Transverse colon (tissue), 4 donors: ENCODE measurements around the gene S100A2. TPM values are rescaled to one million over a fixed set of nuclear protein-coding genes. Genes with fewer than 3 reads are reported as not detected.

Source experiments
- DNase-seq: peaks from one replicate; pipeline ENCODE4 v3.0.0-alpha.2; 2019
- H3K27ac ChIP-seq, 4 donors: fragments of 200-600 bp; sonication (generic); 2 replicates each; pipeline ENCODE4 v1.5.1; 2016 to 2018; ENCODE audit warnings: inconsistent platforms in 4 of 4
- H3K27me3 ChIP-seq: fragments of 200-600 bp; sonication (generic); 2 replicates; pipeline ENCODE4 v1.5.1; 2017; ENCODE audit warnings: inconsistent platforms
- H3K36me3 ChIP-seq, 4 donors: fragments of 200-600 bp; sonication (generic); 2 replicates each; pipeline ENCODE4 v1.5.1; 2017 to 2019; ENCODE audit warnings: inconsistent platforms in 4 of 4
- H3K4me1 ChIP-seq, 4 donors: fragments of 200-600 bp; sonication (generic); 2 replicates each; pipeline ENCODE4 v1.5.1; 2017 to 2020; ENCODE audit warnings: inconsistent platforms in 4 of 4
- H3K4me3 ChIP-seq, 4 donors: fragments of 200-600 bp; sonication (generic); 1 replicate in 1 of 4; 2 replicates in 3 of 4; pipeline versions ENCODE4 v1.5.1 to v1.6.1; 2017 to 2019; ENCODE audit warnings: inconsistent platforms in 4 of 4
- H3K9me3 ChIP-seq, 2 donors: fragments of 200-600 bp; sonication (generic); 2 replicates each; pipeline ENCODE4 v1.5.1; 2017 to 2019; ENCODE audit warnings: inconsistent platforms in 2 of 2
- EP300 ChIP-seq: sonication (generic); formaldehyde crosslinking; IDR thresholded peaks from one replicate; pipeline ENCODE4 v1.6.1; 2017; ENCODE audit warnings: antibody characterized with exemption, low read depth
- POLR2A ChIP-seq: fragments of 450-650 bp; IDR thresholded peaks from one replicate; pipeline ENCODE4 v1.6.1; 2016; ENCODE audit warnings: antibody characterized with exemption, mild to moderate bottlenecking, moderate library complexity
- POLR2AphosphoS5 ChIP-seq, 3 donors: sonication (generic); formaldehyde crosslinking; IDR thresholded peaks; one replicate each; pipeline ENCODE4 v1.6.1; 2016; ENCODE audit warnings: antibody characterized with exemption in 3 of 3
- WGBS, 2 donors: methylation state at CpG; one replicate each; pipeline ENCODE4 v1.1.5; 2018; ENCODE audit warnings: low coverage in 1 of 2; 5-methylcytosine and 5-hydroxymethylcytosine counted together
- in situ Hi-C, 4 donors: fragments of 200-750 bp; cut with MboI; loops; one replicate each; pipeline versions ENCODE4 v1.15.0 to v1.15.1; 2017; ENCODE audit warnings: low sequenced_read_pairs in 3 of 4, low pct_ligation_motif_present in 1 of 4, low pct_unique_long_range_greater_than_20kb in 1 of 4
- intact Hi-C: fragments of 100-400 bp; cut with DNase I; formaldehyde crosslinking; loops from one replicate; pipeline ENCODE4 v1.15.1; 2023; ENCODE audit warnings: low total_unique reads
- total RNA-seq, 4 donors: library from RNA; depleted of rRNA; stranded (reverse); fragments of >200 nt; gene quantifications; one replicate each; pipeline ENCODE4 v1.1.0, GENCODE V29; 2016
- TF ChIP-seq, protein P1 (sequence below), 5 experiments: fragments of 200-600 bp in 3 of 5; fragments of 450-650 bp in 2 of 5; sonication (generic) in 3 of 5; IDR thresholded peaks; 1 replicate in 2 of 5; 2 replicates in 3 of 5; pipeline ENCODE4 v1.5.1; 2016 to 2017; ENCODE audit warnings: antibody characterized with exemption in 5 of 5, inconsistent platforms in 3 of 5, mild to moderate bottlenecking in 2 of 5, moderate library complexity in 1 of 5

S100A2 gene
- total RNA-seq, 4 donors from 2014 or later = 2.2 TPM; not detected in 3

DNA sequence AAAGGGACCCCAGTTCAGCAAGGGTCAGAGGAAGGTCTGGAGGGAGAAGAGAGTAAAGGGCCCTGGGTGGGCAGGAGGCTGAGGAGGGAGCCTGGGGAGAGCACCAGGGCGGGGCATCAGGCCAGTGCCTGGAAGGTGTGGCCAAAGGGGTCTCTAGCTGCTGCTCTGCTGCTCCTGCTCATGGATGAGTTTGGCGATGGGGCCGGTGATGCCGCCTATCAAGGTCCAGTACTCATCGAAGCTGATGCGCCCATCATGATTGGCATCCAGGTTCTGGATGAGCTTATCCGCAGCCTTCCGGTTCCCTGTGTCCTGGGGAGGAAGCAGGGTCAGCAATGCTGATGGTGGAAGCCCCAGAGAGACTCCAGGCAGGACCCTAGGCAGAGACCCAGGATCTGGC is 41.7 kb upstream of the S100A2 start:
- 94 to 100% methylated on average over 2 to 8 of the region's 8 CpGs for WGBS, 2 donors
- in situ Hi-C loops = no loop called here
- peaks cover 21 to 44% (median 33%) of the 10 kb centered on the region in 4 donors for H3K4me1 ChIP-seq
- TF ChIP-seq POLR2AphosphoS5 (IDR thresholded peaks at IDR 0.05) (no peak), POLR2A (no peak), EP300 (no peak)
- TF ChIP-seq, protein P1, sequence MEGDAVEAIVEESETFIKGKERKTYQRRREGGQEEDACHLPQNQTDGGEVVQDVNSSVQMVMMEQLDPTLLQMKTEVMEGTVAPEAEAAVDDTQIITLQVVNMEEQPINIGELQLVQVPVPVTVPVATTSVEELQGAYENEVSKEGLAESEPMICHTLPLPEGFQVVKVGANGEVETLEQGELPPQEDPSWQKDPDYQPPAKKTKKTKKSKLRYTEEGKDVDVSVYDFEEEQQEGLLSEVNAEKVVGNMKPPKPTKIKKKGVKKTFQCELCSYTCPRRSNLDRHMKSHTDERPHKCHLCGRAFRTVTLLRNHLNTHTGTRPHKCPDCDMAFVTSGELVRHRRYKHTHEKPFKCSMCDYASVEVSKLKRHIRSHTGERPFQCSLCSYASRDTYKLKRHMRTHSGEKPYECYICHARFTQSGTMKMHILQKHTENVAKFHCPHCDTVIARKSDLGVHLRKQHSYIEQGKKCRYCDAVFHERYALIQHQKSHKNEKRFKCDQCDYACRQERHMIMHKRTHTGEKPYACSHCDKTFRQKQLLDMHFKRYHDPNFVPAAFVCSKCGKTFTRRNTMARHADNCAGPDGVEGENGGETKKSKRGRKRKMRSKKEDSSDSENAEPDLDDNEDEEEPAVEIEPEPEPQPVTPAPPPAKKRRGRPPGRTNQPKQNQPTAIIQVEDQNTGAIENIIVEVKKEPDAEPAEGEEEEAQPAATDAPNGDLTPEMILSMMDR (IDR thresholded peaks at IDR 0.05) = no peak
- H3K36me3 ChIP-seq = peaks cover 0 to 19% (median 3%) of the 10 kb centered on the region in 4 donors
- no peaks in the 10 kb centered on the region for H3K27me3 ChIP-seq
- DNase-seq = no peak
- H3K4me3 ChIP-seq = no peak overlapping the region
- H3K27ac ChIP-seq = peak overlapping the region; percentile 89 to 97 (median 92)
- intact Hi-C loops = no loop called here
- H3K9me3 ChIP-seq = no peaks in the 10 kb centered on the region

GRCh38 chr1:153606194-153606593 is 40.5 kb upstream of the S100A2 start:
- 82 to 95% methylated on average over 3 to 11 of the region's 11 CpGs for WGBS, 2 donors

GRCh38 chr1:153602749-153603148 is 37.1 kb upstream of the S100A2 start:
- Histone ChIP-seq H3K27me3 (no peaks in the 10 kb centered on the region), H3K27ac (no peak overlapping the region), H3K9me3 (no peaks in the 10 kb centered on the region), H3K4me1 (peaks cover 0 to 9% (median under 1%) of the 10 kb centered on the region in 4 donors), H3K4me3 (no peak overlapping the region), H3K36me3 (peaks cover 0 to 19% (median 3%) of the 10 kb centered on the region in 4 donors)
- in situ Hi-C loops (no loop called here), intact Hi-C loops (loop anchor here (1.0 kb wide), 1 partner anchor 20 kb away; no protein-coding TSS in a partner anchor)
- DNase-seq = no peak
- WGBS, 2 donors = 86 to 91% methylated on average over 6 of the region's 6 CpGs
- TF ChIP-seq POLR2A = no peak
- no peak for TF ChIP-seq POLR2AphosphoS5 (IDR thresholded peaks at IDR 0.05)
- TF ChIP-seq, protein P1 (IDR thresholded peaks at IDR 0.05) = no peak
- TF ChIP-seq EP300 = no peak

More at GRCh38 chr1:153606194-153606593, 40.5 kb upstream of the S100A2 start:
- DNase-seq = no peak
- H3K36me3 ChIP-seq = peaks cover 0 to 19% (median 3%) of the 10 kb centered on the region in 4 donors
- H3K27me3 ChIP-seq = no peaks in the 10 kb centered on the region
- no peaks in the 10 kb centered on the region for H3K9me3 ChIP-seq
- intact Hi-C loops = no loop called here
- H3K4me3 ChIP-seq = no peak overlapping the region
- no peak overlapping the region for H3K27ac ChIP-seq
- in situ Hi-C loops = no loop called here
- peaks cover 21 to 39% (median 29%) of the 10 kb centered on the region in 4 donors for H3K4me1 ChIP-seq
- TF ChIP-seq POLR2AphosphoS5 (IDR thresholded peaks at IDR 0.05) (no peak), POLR2A (no peak), EP300 (no peak)

DNA sequence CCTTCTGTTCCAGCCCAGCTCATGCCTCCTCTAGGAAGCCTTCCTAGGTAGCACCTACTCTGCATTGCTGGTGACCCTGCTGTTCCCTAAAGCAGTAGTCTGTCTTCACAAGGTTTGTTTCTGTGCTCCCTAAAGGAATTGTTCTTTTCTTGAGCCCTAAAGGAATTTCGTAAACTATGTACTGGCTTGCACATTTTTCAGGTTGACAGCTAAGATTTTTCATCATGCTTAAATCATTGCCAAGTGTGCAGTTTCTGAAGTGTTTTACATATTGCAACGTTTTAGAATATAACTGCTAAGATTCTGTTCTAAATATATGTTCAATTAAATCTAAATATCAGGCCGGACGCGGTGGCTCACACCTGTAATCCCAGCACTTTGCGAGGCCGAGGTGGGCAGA is 34.2 kb upstream of the S100A2 start:
- Histone ChIP-seq H3K27me3 (no peaks in the 10 kb centered on the region), H3K27ac (no peak overlapping the region), H3K36me3 (peaks cover 0 to 3% (median 0%) of the 10 kb centered on the region in 4 donors), H3K4me3 (no peak overlapping the region), H3K4me1 (peaks cover 0 to 3% (median 0%) of the 10 kb centered on the region in 4 donors), H3K9me3 (no peaks in the 10 kb centered on the region)
- intact Hi-C loops = no loop called here
- WGBS, 2 donors = 77 to 91% methylated on average over 3 to 7 of the region's 7 CpGs
- no peak for DNase-seq
- in situ Hi-C loops = loop anchor here in 1 of 4 donors (25.0 kb wide), 1 partner anchor 238 kb away; the partner anchor contains the start of gene S100A9
- TF ChIP-seq POLR2A (no peak), POLR2AphosphoS5 (IDR thresholded peaks at IDR 0.05) (no peak)
- TF ChIP-seq, protein P1 (IDR thresholded peaks at IDR 0.05) = no peak
